NCI-H345 treated with DMSO at 0.1 percent for 48 hours (cell line): Measurements from ENCODE around the gene EPHX1.

Experiments
- DNase-seq: peaks from one replicate; lab custom pipeline; 2025; ENCODE audit not compliant: unreplicated experiment; lab: John Stamatoyannopoulos, UW

Gene EPHX1

GRCh38 chr1:225860876-225861441, 51.0 kb downstream of the EPHX1 start:
- no peak for DNase-seq

- DNase-seq, result no peak
Observed at GRCh38 chr1:225861834-225862580, 52.1 kb downstream of the EPHX1 start.

- DNase-seq, result no peak
Observed at GRCh38 chr1:225862581-225862950, 52.6 kb downstream of the EPHX1 start.

- no peak for DNase-seq
Observed at GRCh38 chr1:225863167-225863566, 53.2 kb downstream of the EPHX1 start.

- DNase-seq, result no peak
Observed at GRCh38 chr1:225865514-225865913, 55.6 kb downstream of the EPHX1 start.

- DNase-seq, result no peak
Observed at GRCh38 chr1:225866061-225866837, 56.3 kb downstream of the EPHX1 start.

- DNase-seq, result no peak
Observed at GRCh38 chr1:225866981-225867380, 57.1 kb downstream of the EPHX1 start.

- DNase-seq, result no peak
Observed at GRCh38 chr1:225868631-225869330, 58.9 kb downstream of the EPHX1 start.

GRCh38 chr1:225870911-225871310, 61.0 kb downstream of the EPHX1 start:
- DNase-seq, result peak; percentile 57

- DNase-seq, result peak; percentile 57
Observed at GRCh38 chr1:225871359-225872074, 61.6 kb downstream of the EPHX1 start.

- DNase-seq, result no peak
Observed at GRCh38 chr1:225872075-225872430, 62.1 kb downstream of the EPHX1 start.

GRCh38 chr1:225873281-225873850, 63.4 kb downstream of the EPHX1 start:
- no peak for DNase-seq

GRCh38 chr1:225874431-225874830, 64.5 kb downstream of the EPHX1 start:
- no peak for DNase-seq

GRCh38 chr1:225875044-225875815, 65.3 kb downstream of the EPHX1 start:
- DNase-seq, result no peak

- no peak for DNase-seq
Observed at GRCh38 chr1:225876900-225877510, 67.1 kb downstream of the EPHX1 start.

- no peak for DNase-seq
Observed at GRCh38 chr1:225877580-225877979, 67.7 kb downstream of the EPHX1 start.

GRCh38 chr1:225878282-225878681, 68.4 kb downstream of the EPHX1 start:
- DNase-seq, result no peak

GRCh38 chr1:225879521-225880221, 69.7 kb downstream of the EPHX1 start:
- DNase-seq, result no peak

GRCh38 chr1:225880222-225880588, 70.3 kb downstream of the EPHX1 start:
- peak; percentile 28 for DNase-seq
